ENCODE measurements around the gene LRWD1. TPM values are rescaled to one million over a fixed set of nuclear protein-coding genes. Genes with fewer than 3 reads are reported as not detected.
"Not testable (repeated sequence)": the region's sequence is repeated elsewhere in the genome, so short reads cannot be mapped to it uniquely, and the experiment has no call there.

Gene LRWD1
- total RNA-seq, 1 donor from 2014 or later, result 19.2 TPM

- intact Hi-C loops (cut with DNase I), result no loop called here
- peaks cover 63% of the 10 kb centered on the region for H3K36me3 ChIP-seq
- no peak for DNase-seq
These were observed 7.6 kb downstream of the LRWD1 start for GRCh38 chr7:102472126-102473041.

GRCh38 chr7:102473271-102473991 is 8.6 kb downstream of the LRWD1 start:
- H3K4me1 ChIP-seq, result peaks cover 5% of the 10 kb centered on the region
- H3K27me3 ChIP-seq (ENCODE audit: low read depth), result no peaks in the 10 kb centered on the region
- peaks cover 54% of the 10 kb centered on the region for H3K36me3 ChIP-seq
- ATAC-seq (no peak), DNase-seq (peak; percentile 25)
- H3K4me3 ChIP-seq, result no peak overlapping the region
- intact Hi-C loops (cut with DNase I), result no loop called here
- TF ChIP-seq CTCF (IDR thresholded peaks at IDR 0.05), result no peak
- no peak overlapping the region for H3K27ac ChIP-seq
- no peaks in the 10 kb centered on the region for H3K9me3 ChIP-seq

More at GRCh38 chr7:102472126-102473041, 7.6 kb downstream of the LRWD1 start:
- Histone ChIP-seq H3K4me1 (no peaks in the 10 kb centered on the region), H3K9me3 (no peaks in the 10 kb centered on the region), H3K4me3 (no peak overlapping the region), H3K27me3 (ENCODE audit: low read depth) (no peaks in the 10 kb centered on the region), H3K27ac (no peak overlapping the region)
- TF ChIP-seq CTCF (IDR thresholded peaks at IDR 0.05), result no peak
- peak in 1 of 2 donors; percentile 11 for ATAC-seq

- intact Hi-C loops (cut with DNase I); H3K27me3 ChIP-seq (ENCODE audit: low read depth); ATAC-seq; H3K4me1 ChIP-seq; H3K27ac ChIP-seq; H3K9me3 ChIP-seq; H3K4me3 ChIP-seq: not testable (repeated sequence)
- DNase-seq, result peak; percentile 10
- peaks cover 50% of the 10 kb centered on the region for H3K36me3 ChIP-seq
These were observed 9.3 kb downstream of the LRWD1 start for GRCh38 chr7:102474116-102474515.

- DNase-seq, result peak; percentile 32
- intact Hi-C loops (cut with DNase I), result not testable (repeated sequence)
These were observed 10.1 kb downstream of the LRWD1 start for GRCh38 chr7:102474736-102475435.

GRCh38 chr7:102478314-102479208 is 13.8 kb downstream of the LRWD1 start, which contains the start of gene POLR2J:
TSS of gene POLR2J (minus strand) at chr7:102478922. CDS start at chr7:102478860, 62 bp downstream.
- peaks cover 17% of the 10 kb centered on the region for H3K36me3 ChIP-seq
- H3K27ac ChIP-seq, result peak within 1 kb of the TSS; percentile 60
- H3K27me3 ChIP-seq (ENCODE audit: low read depth); intact Hi-C loops (cut with DNase I); H3K4me1 ChIP-seq; H3K9me3 ChIP-seq: not testable (repeated sequence)
- DNase-seq (peak; percentile 96), ATAC-seq (peak; percentile 94 to 98)
- peak; percentile 71 for TF ChIP-seq CTCF (IDR thresholded peaks at IDR 0.05)
- peak within 1 kb of the TSS; percentile 52 for H3K4me3 ChIP-seq

More at GRCh38 chr7:102474736-102475435, 10.1 kb downstream of the LRWD1 start:
- H3K27me3 ChIP-seq (ENCODE audit: low read depth); H3K27ac ChIP-seq; ATAC-seq; H3K9me3 ChIP-seq; H3K4me3 ChIP-seq; H3K4me1 ChIP-seq: not testable (repeated sequence)
- H3K36me3 ChIP-seq, result peaks cover 43% of the 10 kb centered on the region

GRCh38 chr7:102479209-102479584 is 14.4 kb downstream of the LRWD1 start:
- H3K4me3 ChIP-seq; intact Hi-C loops (cut with DNase I); H3K9me3 ChIP-seq; H3K4me1 ChIP-seq; H3K27me3 ChIP-seq (ENCODE audit: low read depth); H3K27ac ChIP-seq; DNase-seq: not testable (repeated sequence)
- H3K36me3 ChIP-seq, result peaks cover 11% of the 10 kb centered on the region
- ATAC-seq, result peak in 1 of 2 donors; percentile 22

Measured in lower lobe of right lung (tissue), 2 donors.